ENCODE data around the gene ZNF121.
"Not testable (repeated sequence)": the region's sequence is repeated elsewhere in the genome, so short reads cannot be mapped to it uniquely, and the experiment has no call there.

Gene ZNF121

DNA sequence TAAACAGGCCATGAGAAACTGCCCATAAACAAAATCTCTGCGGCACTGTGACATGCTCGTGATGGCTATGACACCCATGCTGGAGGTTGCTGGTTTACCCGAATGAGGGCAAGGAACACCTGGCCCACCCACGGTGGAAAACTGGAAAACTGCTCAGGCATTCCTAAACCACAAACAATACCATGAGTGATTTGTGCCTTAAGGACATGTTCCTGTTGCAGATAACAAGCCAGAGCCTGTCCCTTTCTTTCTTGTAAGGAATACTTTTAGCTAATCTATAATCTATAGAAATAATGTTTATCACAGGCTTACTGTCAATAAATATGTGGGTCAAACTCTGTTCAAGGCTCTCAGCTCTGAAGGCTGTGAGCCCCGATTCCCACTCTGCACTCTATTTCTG lies 24.6 kb upstream of the ZNF121 start:
- Histone ChIP-seq H3K27me3 (ENCODE audit: control insufficient read depth in 1 of 2, insufficient read depth in 1 of 2, low read length in 2 of 2) (no peaks in the 10 kb centered on the region), H3K27ac (ENCODE audit: low read length, poor library complexity, severe bottlenecking) (no peak overlapping the region)

GRCh38 chr19:9597027-9597426 lies 12.7 kb upstream of the ZNF121 start:
- no peak overlapping the region for H3K27ac ChIP-seq (ENCODE audit: low read length, poor library complexity, severe bottlenecking)
- H3K9me3 ChIP-seq (ENCODE audit: control insufficient read depth, low read length), result peaks cover 7% of the 10 kb centered on the region
- no peak overlapping the region for H3K4me2 ChIP-seq (ENCODE audit: low read length, poor library complexity, severe bottlenecking)
- H3K14ac ChIP-seq (ENCODE audit: low read length in 2 of 2), result no peak overlapping the region
- H3K9ac ChIP-seq (ENCODE audit: low read length), result no peak overlapping the region
- no peaks in the 10 kb centered on the region for H3K36me3 ChIP-seq (ENCODE audit: control insufficient read depth in 1 of 2, insufficient read depth in 2 of 2, low read depth in 1 of 2, low read length in 2 of 2)
- no peak overlapping the region for H4K91ac ChIP-seq (ENCODE audit: low read length)
- WGBS, result 61% methylated on average over 2 of the region's 3 CpGs
- no peak overlapping the region for H2BK15ac ChIP-seq (ENCODE audit: low read depth, poor library complexity, severe bottlenecking)
- peak; percentile 13 for DNase-seq
- H3K18ac ChIP-seq (ENCODE audit: low read depth in 1 of 2, low read length in 2 of 2), result no peak overlapping the region
- no peaks in the 10 kb centered on the region for H3K4me1 ChIP-seq (ENCODE audit: control insufficient read depth, insufficient read depth, low read depth, low read length)
- H2BK120ac ChIP-seq (ENCODE audit: low read depth, low read length), result no peak overlapping the region
- H3K27me3 ChIP-seq (ENCODE audit: control insufficient read depth in 1 of 2, insufficient read depth in 1 of 2, low read length in 2 of 2), result peaks cover 0 to 9% of the 10 kb centered on the region in 2 experiments
- H3K4ac ChIP-seq (ENCODE audit: low read depth in 1 of 2, low read length in 2 of 2), result no peak overlapping the region
- H2BK5ac ChIP-seq (ENCODE audit: low read depth, low read length, poor library complexity, severe bottlenecking), result no peak overlapping the region
- no peak overlapping the region for H3K23ac ChIP-seq (ENCODE audit: low read length in 2 of 2)
- H3K4me3 ChIP-seq (ENCODE audit: insufficient read depth in 1 of 2, low read depth in 1 of 2, low read length in 2 of 2), result no peak overlapping the region
- no peak overlapping the region for H2BK12ac ChIP-seq (ENCODE audit: low read length in 2 of 2)
- H2AFZ ChIP-seq (ENCODE audit: low read depth, low read length), result no peak overlapping the region
- no peak overlapping the region for H2AK5ac ChIP-seq (ENCODE audit: low read length, severe bottlenecking)
- H3K79me1 ChIP-seq (replicated peaks; ENCODE audit: low read length, poor library complexity, severe bottlenecking), result no peaks in the 10 kb centered on the region
- no peak overlapping the region for H4K8ac ChIP-seq (ENCODE audit: low read length)

More for the DNA sequence above, 24.6 kb upstream of the ZNF121 start:
- Histone ChIP-seq H3K9me3 (ENCODE audit: control insufficient read depth, low read length) (peaks cover 67% of the 10 kb centered on the region), H3K36me3 (ENCODE audit: control insufficient read depth in 1 of 2, insufficient read depth in 2 of 2, low read depth in 1 of 2, low read length in 2 of 2) (peaks cover 42 to 58% of the 10 kb centered on the region in 2 experiments), H4K91ac (ENCODE audit: low read length) (no peak overlapping the region), H3K9ac (ENCODE audit: low read length) (no peak overlapping the region), H2BK15ac (ENCODE audit: low read depth, poor library complexity, severe bottlenecking) (no peak overlapping the region), H3K4me2 (ENCODE audit: low read length, poor library complexity, severe bottlenecking) (no peak overlapping the region), H3K18ac (ENCODE audit: low read depth in 1 of 2, low read length in 2 of 2) (no peak overlapping the region), H2AK5ac (ENCODE audit: low read length, severe bottlenecking) (no peak overlapping the region), H2BK12ac (ENCODE audit: low read length in 2 of 2) (no peak overlapping the region), H2BK5ac (ENCODE audit: low read depth, low read length, poor library complexity, severe bottlenecking) (no peak overlapping the region), H3K14ac (ENCODE audit: low read length in 2 of 2) (no peak overlapping the region), H2AFZ (ENCODE audit: low read depth, low read length) (no peak overlapping the region), H2BK120ac (ENCODE audit: low read depth, low read length) (no peak overlapping the region), H3K4me3 (ENCODE audit: insufficient read depth in 1 of 2, low read depth in 1 of 2, low read length in 2 of 2) (peak overlapping the region in 1 of 2 experiments; percentile 56), H3K23ac (ENCODE audit: low read length in 2 of 2) (no peak overlapping the region), H3K4ac (ENCODE audit: low read depth in 1 of 2, low read length in 2 of 2) (no peak overlapping the region), H3K4me1 (ENCODE audit: control insufficient read depth, insufficient read depth, low read depth, low read length) (no peaks in the 10 kb centered on the region), H4K8ac (ENCODE audit: low read length) (no peak overlapping the region), H3K79me1 (replicated peaks; ENCODE audit: low read length, poor library complexity, severe bottlenecking) (peaks cover 18% of the 10 kb centered on the region)
- over 99% methylated on average over 5 of the region's 5 CpGs for WGBS
- no peak for DNase-seq

GRCh38 chr19:9586764-9587163 lies 2.5 kb upstream of the ZNF121 start:
- Histone ChIP-seq H3K4ac (ENCODE audit: low read depth in 1 of 2, low read length in 2 of 2) (no peak overlapping the region), H4K91ac (ENCODE audit: low read length) (no peak overlapping the region), H3K27ac (ENCODE audit: low read length, poor library complexity, severe bottlenecking) (no peak overlapping the region), H3K14ac (ENCODE audit: low read length in 2 of 2) (no peak overlapping the region), H3K9ac (ENCODE audit: low read length) (peak overlapping the region; percentile 68), H2BK5ac (ENCODE audit: low read depth, low read length, poor library complexity, severe bottlenecking) (no peak overlapping the region), H2BK12ac (ENCODE audit: low read length in 2 of 2) (no peak overlapping the region), H3K9me3 (ENCODE audit: control insufficient read depth, low read length) (no peaks in the 10 kb centered on the region), H3K23ac (ENCODE audit: low read length in 2 of 2) (no peak overlapping the region), H2BK120ac (ENCODE audit: low read depth, low read length) (no peak overlapping the region), H3K4me1 (ENCODE audit: control insufficient read depth, insufficient read depth, low read depth, low read length) (peaks cover 5% of the 10 kb centered on the region), H2BK15ac (ENCODE audit: low read depth, poor library complexity, severe bottlenecking) (no peak overlapping the region), H4K8ac (ENCODE audit: low read length) (no peak overlapping the region), H2AK5ac (ENCODE audit: low read length, severe bottlenecking) (no peak overlapping the region), H3K4me2 (ENCODE audit: low read length, poor library complexity, severe bottlenecking) (no peak overlapping the region), H3K36me3 (ENCODE audit: control insufficient read depth in 1 of 2, insufficient read depth in 2 of 2, low read depth in 1 of 2, low read length in 2 of 2) (peaks cover 4 to 5% of the 10 kb centered on the region in 2 experiments), H3K27me3 (ENCODE audit: control insufficient read depth in 1 of 2, insufficient read depth in 1 of 2, low read length in 2 of 2) (peaks cover 0 to 5% of the 10 kb centered on the region in 2 experiments), H2AFZ (ENCODE audit: low read depth, low read length) (no peak overlapping the region), H3K79me1 (replicated peaks; ENCODE audit: low read length, poor library complexity, severe bottlenecking) (no peaks in the 10 kb centered on the region), H3K18ac (ENCODE audit: low read depth in 1 of 2, low read length in 2 of 2) (no peak overlapping the region), H3K4me3 (ENCODE audit: insufficient read depth in 1 of 2, low read depth in 1 of 2, low read length in 2 of 2) (no peak overlapping the region)
- DNase-seq, result peak; percentile 69
- 18% methylated on average over 7 of the region's 7 CpGs for WGBS

DNA sequence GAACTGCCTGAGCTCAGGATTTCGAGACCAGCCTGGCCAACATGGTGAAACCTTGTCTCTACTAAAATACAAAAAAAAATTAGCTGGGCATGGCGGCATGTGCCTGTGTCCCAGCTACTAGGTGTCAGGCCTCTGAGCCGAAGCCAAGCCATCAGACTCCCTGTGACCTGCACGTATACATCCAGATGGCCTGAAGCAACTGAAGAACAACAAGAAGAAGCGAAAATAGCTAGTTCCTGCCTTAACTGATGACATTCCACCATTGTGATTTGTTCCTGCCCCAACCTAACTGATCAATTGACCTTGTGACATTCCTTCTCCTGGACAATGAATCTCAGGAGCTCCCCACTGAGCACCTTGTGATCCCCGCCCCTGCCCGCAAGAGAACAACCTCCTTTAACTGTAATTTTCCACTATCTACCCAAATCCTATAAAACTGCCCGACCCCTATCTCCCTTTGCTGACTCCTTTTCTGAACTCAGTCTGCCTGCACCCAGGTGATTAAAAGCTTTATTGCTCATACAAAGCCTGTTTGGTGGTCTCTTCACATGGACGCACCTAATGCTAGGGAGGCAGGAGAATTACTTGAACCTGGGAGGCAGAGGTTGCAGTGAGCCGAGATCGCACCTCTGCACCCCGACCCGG lies 2.1 kb downstream of the ZNF121 start:
- WGBS, result 71% methylated on average over 9 of the region's 13 CpGs
- H3K4me3 ChIP-seq (ENCODE audit: insufficient read depth in 1 of 2, low read depth in 1 of 2, low read length in 2 of 2), result not testable (repeated sequence)
- H3K9me3 ChIP-seq (ENCODE audit: control insufficient read depth, low read length), result peaks cover 28% of the 10 kb centered on the region

More for the DNA sequence above, 2.1 kb downstream of the ZNF121 start:
- not testable (repeated sequence) for H3K4ac ChIP-seq (ENCODE audit: low read depth in 1 of 2, low read length in 2 of 2); H2AFZ ChIP-seq (ENCODE audit: low read depth, low read length); H3K79me1 ChIP-seq (replicated peaks; ENCODE audit: low read length, poor library complexity, severe bottlenecking); H4K8ac ChIP-seq (ENCODE audit: low read length); H2AK5ac ChIP-seq (ENCODE audit: low read length, severe bottlenecking); H3K23ac ChIP-seq (ENCODE audit: low read length in 2 of 2); H3K4me1 ChIP-seq (ENCODE audit: control insufficient read depth, insufficient read depth, low read depth, low read length); H2BK15ac ChIP-seq (ENCODE audit: low read depth, poor library complexity, severe bottlenecking); H4K91ac ChIP-seq (ENCODE audit: low read length); DNase-seq; H3K18ac ChIP-seq (ENCODE audit: low read depth in 1 of 2, low read length in 2 of 2); H3K9ac ChIP-seq (ENCODE audit: low read length); H3K4me2 ChIP-seq (ENCODE audit: low read length, poor library complexity, severe bottlenecking); H3K27ac ChIP-seq (ENCODE audit: low read length, poor library complexity, severe bottlenecking); H2BK5ac ChIP-seq (ENCODE audit: low read depth, low read length, poor library complexity, severe bottlenecking); H3K14ac ChIP-seq (ENCODE audit: low read length in 2 of 2); H2BK12ac ChIP-seq (ENCODE audit: low read length in 2 of 2); H3K27me3 ChIP-seq (ENCODE audit: control insufficient read depth in 1 of 2, insufficient read depth in 1 of 2, low read length in 2 of 2); H2BK120ac ChIP-seq (ENCODE audit: low read depth, low read length)
- H3K36me3 ChIP-seq (ENCODE audit: control insufficient read depth in 1 of 2, insufficient read depth in 2 of 2, low read depth in 1 of 2, low read length in 2 of 2), result peaks cover 22 to 37% of the 10 kb centered on the region in 2 experiments
